GM23338 (cell line): ENCODE results near the gene NPHS1.
"Not testable (repeated sequence)": the region's sequence is repeated elsewhere in the genome, so short reads cannot be mapped to it uniquely, and the experiment has no call there.

ENCODE experiments used
- CREB1 ChIP-seq: fragments of 250-450 bp; sonication (Bioruptor Pico); IDR thresholded peaks from 2 replicates; pipeline ENCODE4 v1.5.0; 2020; ENCODE audit warnings: low read depth, mild to moderate bottlenecking, moderate library complexity
- EZH2 ChIP-seq: fragments of 200-600 bp; sonication (generic); IDR thresholded peaks from one replicate; pipeline ENCODE4 v1.8.0; 2017; ENCODE audit warnings: antibody characterized with exemption, mild to moderate bottlenecking, low read depth; ENCODE audit not compliant: unreplicated experiment
- EZH2phosphoT487 ChIP-seq: fragments of 200-600 bp; sonication (generic); IDR thresholded peaks from one replicate; pipeline ENCODE4 v1.8.1; 2018; ENCODE audit warnings: antibody characterized with exemption; ENCODE audit not compliant: unreplicated experiment
- JUNB ChIP-seq: IDR thresholded peaks from one replicate; pipeline ENCODE4 v1.6.1; 2016; ENCODE audit warnings: antibody characterized with exemption; ENCODE audit not compliant: unreplicated experiment
- POLR2AphosphoS5 ChIP-seq: IDR thresholded peaks from 2 replicates; pipeline ENCODE4 v1.6.1; 2016; ENCODE audit warnings: antibody characterized with exemption, low read depth
- STAT1 ChIP-seq: IDR thresholded peaks from one replicate; pipeline ENCODE4 v1.6.1; 2016; ENCODE audit warnings: antibody characterized with exemption; ENCODE audit not compliant: unreplicated experiment
- ZNF114 ChIP-seq: fragments of 250-450 bp; sonication (Bioruptor Pico); IDR thresholded peaks from 2 replicates; pipeline ENCODE4 v1.5.0; 2020; ENCODE audit warnings: mild to moderate bottlenecking, moderate library complexity
- ZNF331 ChIP-seq: fragments of 250-450 bp; sonication (Bioruptor Pico); IDR thresholded peaks from 2 replicates; pipeline ENCODE4 v1.5.0; 2020; ENCODE audit warnings: low read depth, mild to moderate bottlenecking, moderate library complexity
- TF ChIP-seq, protein P1 (sequence below), 2 experiments: fragments of 200-600 bp in 1 of 2; sonication (generic) in 1 of 2; conservative IDR thresholded peaks; 2 replicates each; pipeline versions ENCODE4 v1.5.1 to v1.6.1; 2016 to 2017; ENCODE audit warnings: antibody characterized with exemption in 2 of 2, low read depth in 2 of 2, mild to moderate bottlenecking in 2 of 2, moderate library complexity in 1 of 2
- TF ChIP-seq, protein P2 (sequence below): IDR thresholded peaks from 2 replicates; pipeline ENCODE4 v1.6.1; 2016; ENCODE audit warnings: antibody characterized with exemption
- TF ChIP-seq, protein P3 (sequence below): IDR thresholded peaks from one replicate; pipeline ENCODE4 v1.6.1; 2018; ENCODE audit warnings: antibody characterized with exemption; ENCODE audit not compliant: unreplicated experiment

DNA sequence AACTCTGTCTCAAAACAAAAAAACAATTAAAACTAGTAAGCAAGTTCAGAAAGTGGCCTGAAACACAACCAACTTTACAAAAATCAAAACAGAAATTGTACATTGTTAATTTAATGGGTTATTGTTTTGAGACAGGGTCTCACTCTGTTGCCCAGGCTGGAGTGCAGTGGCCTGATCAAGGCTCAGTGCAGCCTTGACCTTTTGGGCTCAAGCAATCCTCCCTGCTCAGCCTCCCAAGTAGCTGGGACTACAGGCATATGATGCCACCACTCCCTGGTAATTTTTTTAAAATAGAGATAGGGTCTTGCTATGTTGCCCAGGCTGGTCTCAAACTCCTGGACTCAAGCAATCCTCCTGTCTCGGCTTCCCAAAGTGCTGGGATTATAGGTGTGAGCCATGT, 56.7 kb downstream of the NPHS1 start:
- TF ChIP-seq, protein P1, sequence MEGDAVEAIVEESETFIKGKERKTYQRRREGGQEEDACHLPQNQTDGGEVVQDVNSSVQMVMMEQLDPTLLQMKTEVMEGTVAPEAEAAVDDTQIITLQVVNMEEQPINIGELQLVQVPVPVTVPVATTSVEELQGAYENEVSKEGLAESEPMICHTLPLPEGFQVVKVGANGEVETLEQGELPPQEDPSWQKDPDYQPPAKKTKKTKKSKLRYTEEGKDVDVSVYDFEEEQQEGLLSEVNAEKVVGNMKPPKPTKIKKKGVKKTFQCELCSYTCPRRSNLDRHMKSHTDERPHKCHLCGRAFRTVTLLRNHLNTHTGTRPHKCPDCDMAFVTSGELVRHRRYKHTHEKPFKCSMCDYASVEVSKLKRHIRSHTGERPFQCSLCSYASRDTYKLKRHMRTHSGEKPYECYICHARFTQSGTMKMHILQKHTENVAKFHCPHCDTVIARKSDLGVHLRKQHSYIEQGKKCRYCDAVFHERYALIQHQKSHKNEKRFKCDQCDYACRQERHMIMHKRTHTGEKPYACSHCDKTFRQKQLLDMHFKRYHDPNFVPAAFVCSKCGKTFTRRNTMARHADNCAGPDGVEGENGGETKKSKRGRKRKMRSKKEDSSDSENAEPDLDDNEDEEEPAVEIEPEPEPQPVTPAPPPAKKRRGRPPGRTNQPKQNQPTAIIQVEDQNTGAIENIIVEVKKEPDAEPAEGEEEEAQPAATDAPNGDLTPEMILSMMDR (conservative IDR thresholded peaks at IDR 0.05; ENCODE audit: low read depth in 2 of 2): not testable (repeated sequence)
- TF ChIP-seq, protein P2, sequence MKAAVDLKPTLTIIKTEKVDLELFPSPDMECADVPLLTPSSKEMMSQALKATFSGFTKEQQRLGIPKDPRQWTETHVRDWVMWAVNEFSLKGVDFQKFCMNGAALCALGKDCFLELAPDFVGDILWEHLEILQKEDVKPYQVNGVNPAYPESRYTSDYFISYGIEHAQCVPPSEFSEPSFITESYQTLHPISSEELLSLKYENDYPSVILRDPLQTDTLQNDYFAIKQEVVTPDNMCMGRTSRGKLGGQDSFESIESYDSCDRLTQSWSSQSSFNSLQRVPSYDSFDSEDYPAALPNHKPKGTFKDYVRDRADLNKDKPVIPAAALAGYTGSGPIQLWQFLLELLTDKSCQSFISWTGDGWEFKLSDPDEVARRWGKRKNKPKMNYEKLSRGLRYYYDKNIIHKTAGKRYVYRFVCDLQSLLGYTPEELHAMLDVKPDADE: not testable (repeated sequence)
- TF ChIP-seq STAT1; POLR2AphosphoS5; CREB1 (CRISPR knock-in tag); EZH2; JUNB; EZH2phosphoT487; ZNF331 (CRISPR knock-in tag); ZNF114 (CRISPR knock-in tag): not testable (repeated sequence)
- TF ChIP-seq, protein P3, sequence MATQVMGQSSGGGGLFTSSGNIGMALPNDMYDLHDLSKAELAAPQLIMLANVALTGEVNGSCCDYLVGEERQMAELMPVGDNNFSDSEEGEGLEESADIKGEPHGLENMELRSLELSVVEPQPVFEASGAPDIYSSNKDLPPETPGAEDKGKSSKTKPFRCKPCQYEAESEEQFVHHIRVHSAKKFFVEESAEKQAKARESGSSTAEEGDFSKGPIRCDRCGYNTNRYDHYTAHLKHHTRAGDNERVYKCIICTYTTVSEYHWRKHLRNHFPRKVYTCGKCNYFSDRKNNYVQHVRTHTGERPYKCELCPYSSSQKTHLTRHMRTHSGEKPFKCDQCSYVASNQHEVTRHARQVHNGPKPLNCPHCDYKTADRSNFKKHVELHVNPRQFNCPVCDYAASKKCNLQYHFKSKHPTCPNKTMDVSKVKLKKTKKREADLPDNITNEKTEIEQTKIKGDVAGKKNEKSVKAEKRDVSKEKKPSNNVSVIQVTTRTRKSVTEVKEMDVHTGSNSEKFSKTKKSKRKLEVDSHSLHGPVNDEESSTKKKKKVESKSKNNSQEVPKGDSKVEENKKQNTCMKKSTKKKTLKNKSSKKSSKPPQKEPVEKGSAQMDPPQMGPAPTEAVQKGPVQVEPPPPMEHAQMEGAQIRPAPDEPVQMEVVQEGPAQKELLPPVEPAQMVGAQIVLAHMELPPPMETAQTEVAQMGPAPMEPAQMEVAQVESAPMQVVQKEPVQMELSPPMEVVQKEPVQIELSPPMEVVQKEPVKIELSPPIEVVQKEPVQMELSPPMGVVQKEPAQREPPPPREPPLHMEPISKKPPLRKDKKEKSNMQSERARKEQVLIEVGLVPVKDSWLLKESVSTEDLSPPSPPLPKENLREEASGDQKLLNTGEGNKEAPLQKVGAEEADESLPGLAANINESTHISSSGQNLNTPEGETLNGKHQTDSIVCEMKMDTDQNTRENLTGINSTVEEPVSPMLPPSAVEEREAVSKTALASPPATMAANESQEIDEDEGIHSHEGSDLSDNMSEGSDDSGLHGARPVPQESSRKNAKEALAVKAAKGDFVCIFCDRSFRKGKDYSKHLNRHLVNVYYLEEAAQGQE: not testable (repeated sequence)
